Mucosa of descending colon (tissue), 3 donors: ENCODE measurements around the gene ZNF385D. TPM values are rescaled to one million over a fixed set of nuclear protein-coding genes. Genes with fewer than 3 reads are reported as not detected.

Experiments
- ATAC-seq: fragments of 200-7000 bp; cut with Tn5 transposase; one replicate; pipeline ENCODE4 v1.9.1; 2020; ENCODE audit warnings: mild to moderate bottlenecking, moderate library complexity
- DNase-seq, 3 donors: peaks; one replicate each; pipeline ENCODE4 v3.0.0-alpha.2; 2020
- H3K36me3 ChIP-seq: fragments of 200-600 bp; one replicate; pipeline ENCODE4 v1.8.0; 2021; ENCODE audit warnings: low read depth, mild to moderate bottlenecking
- H3K4me1 ChIP-seq: fragments of 200-600 bp; one replicate; pipeline ENCODE4 v1.8.0; 2021; ENCODE audit warnings: low read depth, mild to moderate bottlenecking
- H3K4me3 ChIP-seq: fragments of 200-600 bp; one replicate; pipeline ENCODE4 v1.8.0; 2021; ENCODE audit warnings: mild to moderate bottlenecking
- H3K9me3 ChIP-seq: fragments of 200-600 bp; one replicate; pipeline ENCODE4 v1.8.0; 2021; ENCODE audit warnings: mild to moderate bottlenecking
- intact Hi-C, 2 donors: fragments of 100-400 bp; cut with DNase I in 1 of 2; cut with micrococcal nuclease in 1 of 2; formaldehyde crosslinking; loops; one replicate each; pipeline versions ENCODE4 v1.11.0 to v1.11.1; 2022; cut with DNase I, micrococcal nuclease
- total RNA-seq, 3 donors: library from RNA; stranded (reverse); fragmentation: NEBNext Ultra II Directional in 2 of 3; extraction: Animal tissue kit (Norgen Biotek cat#: 25700) in 2 of 3; gene quantifications; one replicate each; pipeline versions ENCODE4 v1.2.1 to v1.2.4, GENCODE V29; 2021 to 2023
- TF ChIP-seq, protein P1 (sequence below): fragments of 200-600 bp; IDR thresholded peaks from one replicate; pipeline ENCODE4 v1.8.0; 2022; ENCODE audit warnings: antibody characterized with exemption, mild to moderate bottlenecking
- donor health status: DM: no; HTN: no; CAD: no; lungs with moderate emphysema.
- donor health status: DM: no; HTN: no; CAD: no.
- donor health status: DM: no; HTN: yes; CAD: no.

The ZNF385D gene
- total RNA-seq, 3 donors from 2014 or later = 1.9 to 3.1 (median 2.8) TPM

- ATAC-seq (no peak), DNase-seq (no peak)
- intact Hi-C loops = no loop called here
- TF ChIP-seq, protein P1, sequence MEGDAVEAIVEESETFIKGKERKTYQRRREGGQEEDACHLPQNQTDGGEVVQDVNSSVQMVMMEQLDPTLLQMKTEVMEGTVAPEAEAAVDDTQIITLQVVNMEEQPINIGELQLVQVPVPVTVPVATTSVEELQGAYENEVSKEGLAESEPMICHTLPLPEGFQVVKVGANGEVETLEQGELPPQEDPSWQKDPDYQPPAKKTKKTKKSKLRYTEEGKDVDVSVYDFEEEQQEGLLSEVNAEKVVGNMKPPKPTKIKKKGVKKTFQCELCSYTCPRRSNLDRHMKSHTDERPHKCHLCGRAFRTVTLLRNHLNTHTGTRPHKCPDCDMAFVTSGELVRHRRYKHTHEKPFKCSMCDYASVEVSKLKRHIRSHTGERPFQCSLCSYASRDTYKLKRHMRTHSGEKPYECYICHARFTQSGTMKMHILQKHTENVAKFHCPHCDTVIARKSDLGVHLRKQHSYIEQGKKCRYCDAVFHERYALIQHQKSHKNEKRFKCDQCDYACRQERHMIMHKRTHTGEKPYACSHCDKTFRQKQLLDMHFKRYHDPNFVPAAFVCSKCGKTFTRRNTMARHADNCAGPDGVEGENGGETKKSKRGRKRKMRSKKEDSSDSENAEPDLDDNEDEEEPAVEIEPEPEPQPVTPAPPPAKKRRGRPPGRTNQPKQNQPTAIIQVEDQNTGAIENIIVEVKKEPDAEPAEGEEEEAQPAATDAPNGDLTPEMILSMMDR = no peak
- Histone ChIP-seq H3K4me1 (no peaks in the 10 kb centered on the region), H3K9me3 (no peaks in the 10 kb centered on the region), H3K4me3 (no peak overlapping the region), H3K36me3 (no peaks in the 10 kb centered on the region)
Observed at GRCh38 chr3:21618695-21619094, 132.3 kb downstream of the ZNF385D start.

DNA sequence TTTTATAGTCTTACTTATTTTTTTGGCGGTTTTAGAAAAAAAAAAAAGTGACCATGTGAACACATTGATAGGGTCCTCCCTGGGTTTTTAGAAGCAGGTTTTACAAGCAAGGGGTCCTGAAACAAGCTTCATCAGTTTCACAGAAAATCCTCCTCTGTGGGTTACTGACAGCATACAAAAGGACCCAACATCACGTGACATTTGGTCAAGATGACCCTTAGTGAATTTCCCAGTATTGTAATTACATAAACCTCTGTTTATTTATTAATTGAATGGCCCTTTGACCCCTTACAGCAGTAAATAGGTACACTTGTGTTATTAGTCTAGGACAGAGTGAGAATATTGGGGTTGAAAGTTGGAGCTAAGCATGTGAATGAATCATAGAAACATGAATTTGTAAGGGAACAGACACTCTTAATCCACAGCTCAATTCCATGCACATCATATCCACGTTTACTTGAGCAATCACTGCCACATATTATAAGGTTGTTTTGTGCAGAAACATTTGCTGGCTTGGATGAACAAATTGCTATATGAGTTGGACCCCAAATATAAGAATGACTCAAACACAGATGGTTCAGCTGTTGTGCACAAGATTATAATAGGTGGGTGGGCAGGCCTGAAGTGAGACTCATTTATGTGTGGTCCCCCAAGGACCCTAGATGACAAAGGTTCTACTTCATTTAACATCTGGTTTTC lies 137.5 kb downstream of the ZNF385D start:
- H3K36me3 ChIP-seq = no peaks in the 10 kb centered on the region
- DNase-seq (no peak), ATAC-seq (no peak)
- no peaks in the 10 kb centered on the region for H3K4me1 ChIP-seq
- TF ChIP-seq, protein P1 = no peak
- no peaks in the 10 kb centered on the region for H3K9me3 ChIP-seq
- H3K4me3 ChIP-seq = no peak overlapping the region
- intact Hi-C loops = no loop called here

DNA sequence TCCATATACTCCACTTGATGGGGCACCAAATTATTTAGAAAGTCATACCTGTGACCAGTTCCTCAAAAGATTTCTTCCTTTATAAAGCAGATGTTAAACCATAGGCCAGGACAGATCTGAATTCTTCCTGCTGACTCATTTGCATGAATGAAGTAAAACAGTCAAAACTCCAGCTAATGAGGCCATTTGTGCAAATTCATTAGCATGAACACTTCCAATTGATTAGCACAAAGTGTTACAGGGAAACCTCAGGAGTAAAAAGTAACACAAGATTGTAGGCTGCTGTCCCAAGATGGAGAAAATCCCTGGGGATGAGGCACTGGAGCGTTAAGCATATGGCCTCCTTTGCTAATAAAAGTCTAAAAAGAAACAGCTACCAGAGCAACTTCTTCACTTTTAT lies 149.8 kb downstream of the ZNF385D start:
- H3K9me3 ChIP-seq = peaks cover 3% of the 10 kb centered on the region
- no peaks in the 10 kb centered on the region for H3K4me1 ChIP-seq
- H3K4me3 ChIP-seq = no peak overlapping the region
- DNase-seq = no peak
- TF ChIP-seq, protein P1 = no peak
- H3K36me3 ChIP-seq = no peaks in the 10 kb centered on the region
- intact Hi-C loops = no loop called here
- ATAC-seq = no peak

DNA sequence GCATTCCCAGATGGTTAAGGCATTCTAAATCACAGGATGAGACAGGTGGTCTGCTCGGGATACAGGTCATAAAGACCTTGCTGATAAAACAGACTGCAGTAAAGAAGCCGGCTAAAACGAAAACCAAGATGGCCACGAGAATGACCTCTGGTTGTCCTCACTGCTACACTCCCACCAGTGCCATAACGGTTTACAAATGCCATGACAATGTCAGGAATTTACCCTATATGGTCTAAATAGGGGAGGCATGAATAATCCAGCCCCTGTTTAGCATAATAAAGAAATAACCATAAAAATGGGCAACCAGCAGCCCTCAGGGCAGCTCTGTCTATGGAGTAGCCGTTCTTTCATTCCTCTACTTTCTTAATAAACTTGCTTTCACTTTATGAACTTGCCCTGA lies 151.1 kb downstream of the ZNF385D start:
- DNase-seq (no peak), ATAC-seq (no peak)
- H3K4me3 ChIP-seq = no peak overlapping the region
- TF ChIP-seq, protein P1 = no peak
- no peaks in the 10 kb centered on the region for H3K36me3 ChIP-seq
- intact Hi-C loops = no loop called here
- H3K9me3 ChIP-seq = peaks cover 3% of the 10 kb centered on the region
- H3K4me1 ChIP-seq = no peaks in the 10 kb centered on the region

DNA sequence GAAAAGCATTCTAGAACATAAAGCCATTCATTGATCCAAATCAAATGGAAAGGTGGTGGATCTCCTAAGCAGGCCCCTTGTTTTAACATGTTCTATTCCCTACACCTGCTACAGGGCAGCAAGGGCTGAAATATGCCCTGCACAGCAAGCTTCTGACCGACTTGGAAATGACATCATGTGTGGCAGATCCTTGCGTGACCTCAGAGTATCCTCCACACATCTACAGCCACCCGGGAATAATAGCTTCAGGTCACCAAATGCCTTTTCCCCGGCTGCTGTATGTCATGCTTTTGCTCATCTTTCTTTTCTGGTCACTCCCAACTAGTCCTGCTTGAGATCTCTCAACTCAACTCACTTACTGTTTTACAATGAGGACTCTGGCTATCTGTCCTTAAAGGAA lies 158.2 kb downstream of the ZNF385D start:
- H3K4me3 ChIP-seq = no peak overlapping the region
- DNase-seq = no peak
- H3K9me3 ChIP-seq = no peaks in the 10 kb centered on the region
- TF ChIP-seq, protein P1 = no peak
- no peaks in the 10 kb centered on the region for H3K36me3 ChIP-seq
- intact Hi-C loops = no loop called here
- no peaks in the 10 kb centered on the region for H3K4me1 ChIP-seq
- ATAC-seq = no peak

- Histone ChIP-seq H3K4me1 (no peaks in the 10 kb centered on the region), H3K36me3 (no peaks in the 10 kb centered on the region), H3K4me3 (no peak overlapping the region), H3K9me3 (no peaks in the 10 kb centered on the region)
- intact Hi-C loops = no loop called here
- DNase-seq = no peak
- TF ChIP-seq, protein P1 = no peak
- no peak for ATAC-seq
Observed at GRCh38 chr3:21587894-21588293, 163.1 kb downstream of the ZNF385D start.
